B cell (primary cell): ENCODE data around the gene MED12L. TPM values are rescaled to one million over a fixed set of nuclear protein-coding genes. Genes with fewer than 3 reads are reported as not detected.

Experiments
- ATAC-seq: fragments of 200-7000 bp; cut with Tn5 transposase; one replicate; pipeline ENCODE4 v1.10.0; 2021; ENCODE audit warnings: low read depth, mild to moderate bottlenecking, moderate number of reproducible peaks, moderate library complexity
- CTCF ChIA-PET: fragments of 350-600 bp; sonication (Branson Sonifier 250); formaldehyde crosslinking; loops from one replicate; lab custom pipeline; 2021; ENCODE audit warnings: antibody characterized with exemption, inconsistent platforms; lab: Charles Lee
- POLR2A ChIA-PET: fragments of 350-600 bp; sonication (Branson Sonifier 250); formaldehyde crosslinking; loops from one replicate; lab custom pipeline; 2021; ENCODE audit warnings: antibody characterized with exemption; lab: Charles Lee
- DNase-seq: peaks from one replicate; pipeline ENCODE4 v3.0.0; 2013
- H2AFZ ChIP-seq: 2 replicates; pipeline ENCODE4 v1.6.1; 2012; ENCODE audit warnings: mild to moderate bottlenecking, low read depth, low read length; ENCODE audit not compliant: insufficient read depth, poor library complexity, severe bottlenecking
- H3K27ac ChIP-seq, 2 donors: 1 replicate in 1 of 2; 2 replicates in 1 of 2; pipeline ENCODE4 v1.5.1; 2012 to 2013; ENCODE audit warnings: low read length in 2 of 2, mild to moderate bottlenecking in 2 of 2, moderate library complexity in 1 of 2
- H3K27me3 ChIP-seq, 4 experiments: fragments of 200-600 bp in 1 of 4; sonication (generic) in 1 of 4; replicated peaks in 1 of 4; 1 replicate in 2 of 4; 2 replicates in 2 of 4; pipeline versions ENCODE4 v1.6.1 to v1.7.0; 2013 to 2016; ENCODE audit warnings: low read length in 3 of 4, mild to moderate bottlenecking in 2 of 4, mixed read lengths in 1 of 4, moderate library complexity in 1 of 4; ENCODE audit not compliant: insufficient read depth in 4 of 4, control insufficient read depth in 3 of 4; ENCODE audit errors: control extremely low read depth in 1 of 4
- H3K36me3 ChIP-seq, 2 experiments: replicated peaks in 1 of 2; 1 replicate in 1 of 2; 2 replicates in 1 of 2; pipeline versions ENCODE4 v1.6.1 to v1.7.1; 2013; ENCODE audit warnings: low read length in 1 of 2; ENCODE audit not compliant: insufficient read depth in 2 of 2, control insufficient read depth in 1 of 2; ENCODE audit errors: control extremely low read depth in 1 of 2, extremely low read depth in 1 of 2
- H3K4me1 ChIP-seq, 2 donors: fragments of 200-600 bp in 1 of 2; sonication (generic) in 1 of 2; 1 replicate in 1 of 2; 2 replicates in 1 of 2; pipeline versions ENCODE4 v1.5.1 to v1.6.1; 2013 to 2017; ENCODE audit warnings: low read length in 2 of 2; ENCODE audit not compliant: control insufficient read depth in 2 of 2, insufficient read depth in 2 of 2
- H3K4me2 ChIP-seq: replicated peaks from 2 replicates; pipeline ENCODE3; 2012; ENCODE audit warnings: mild to moderate bottlenecking, low read depth, low read length; ENCODE audit not compliant: poor library complexity, severe bottlenecking
- H3K4me3 ChIP-seq, 5 experiments: fragments of 200-600 bp in 1 of 5; sonication (generic) in 1 of 5; 1 replicate in 3 of 5; 2 replicates in 2 of 5; pipeline versions ENCODE4 v1.5.1 to v1.7.0; 2011 to 2016; ENCODE audit warnings: low read length in 4 of 5, mild to moderate bottlenecking in 4 of 5, low read depth in 2 of 5, control low read depth in 1 of 5, moderate library complexity in 1 of 5; ENCODE audit not compliant: insufficient read depth in 1 of 5; ENCODE audit errors: control extremely low read depth in 1 of 5, extremely low read depth in 1 of 5
- H3K79me2 ChIP-seq: fragments of 200-600 bp; sonication (generic); one replicate; pipeline ENCODE4 v1.6.0; 2016; ENCODE audit warnings: low read length; ENCODE audit not compliant: control insufficient read depth, insufficient read depth
- H3K9ac ChIP-seq: fragments of 200-600 bp; sonication (generic); 2 replicates; pipeline ENCODE4 v1.6.1; 2017; ENCODE audit warnings: mild to moderate bottlenecking, low read length, moderate library complexity
- H3K9me3 ChIP-seq, 3 donors: one replicate each; pipeline versions ENCODE4 v1.6.1 to v1.7.1; 2013; ENCODE audit warnings: low read length in 2 of 3; ENCODE audit not compliant: control insufficient read depth in 2 of 3, insufficient read depth in 1 of 3; ENCODE audit errors: control extremely low read depth in 1 of 3
- H4K20me1 ChIP-seq: 2 replicates; pipeline ENCODE4 v1.6.0; 2012; ENCODE audit warnings: mild to moderate bottlenecking, low read length; ENCODE audit not compliant: insufficient read depth, control insufficient read depth, poor library complexity, severe bottlenecking
- H3K27ac Mint-ChIP-seq: one replicate; pipeline ENCODE4 v1.8.0; 2021; ENCODE audit warnings: mixed read lengths
- H3K27me3 Mint-ChIP-seq: one replicate; pipeline ENCODE4 v1.8.0; 2021; ENCODE audit warnings: mixed read lengths
- H3K4me1 Mint-ChIP-seq: one replicate; pipeline ENCODE4 v1.8.0; 2021; ENCODE audit warnings: mixed read lengths
- H3K4me3 Mint-ChIP-seq: one replicate; pipeline ENCODE4 v1.8.0; 2021; ENCODE audit warnings: mixed read lengths
- H3K9me3 Mint-ChIP-seq: one replicate; pipeline ENCODE4 v1.8.0; 2022; ENCODE audit warnings: mixed read lengths; ENCODE audit not compliant: insufficient read depth
- EZH2 ChIP-seq: IDR thresholded peaks from 2 replicates; pipeline ENCODE4 v1.6.1; 2012; ENCODE audit warnings: borderline replicate concordance, low read depth, mild to moderate bottlenecking, moderate library complexity, low read length; ENCODE audit not compliant: insufficient read depth, poor library complexity, severe bottlenecking
- WGBS: methylation state at CpG from one replicate; pipeline ENCODE4 v1.1.5; 2013; ENCODE audit warnings: missing lambda C conversion rate; ENCODE audit not compliant: insufficient coverage; 5-methylcytosine and 5-hydroxymethylcytosine counted together
- intact Hi-C: fragments of 100-400 bp; cut with micrococcal nuclease; formaldehyde crosslinking; loops from one replicate; pipeline ENCODE4 v1.10.0; 2022
- polyA plus RNA-seq: library from polyadenylated mRNA; depleted of rRNA; stranded (reverse); fragments of >200 nt; gene quantifications from 2 replicates; pipeline ENCODE4 v1.2.3, GENCODE V29; 2012
- total RNA-seq, 2 donors: library from RNA; stranded (reverse); fragments of 120-200 nt in 1 of 2; gene quantifications; 1 replicate in 1 of 2; 2 replicates in 1 of 2; pipeline versions ENCODE4 v1.2.3 to v1.2.4, GENCODE V29; 2013 to 2022
- TF ChIP-seq, protein P1 (sequence below): fragments of 200-600 bp; IDR thresholded peaks from one replicate; pipeline ENCODE4 v1.8.0; 2022; ENCODE audit warnings: antibody characterized with exemption, mild to moderate bottlenecking

MED12L gene
- total and polyA plus RNA-seq, 2 donors (not counting 1 experiment from before 2014, with no cell fraction given): 0.07 to 0.30 TPM

DNA sequence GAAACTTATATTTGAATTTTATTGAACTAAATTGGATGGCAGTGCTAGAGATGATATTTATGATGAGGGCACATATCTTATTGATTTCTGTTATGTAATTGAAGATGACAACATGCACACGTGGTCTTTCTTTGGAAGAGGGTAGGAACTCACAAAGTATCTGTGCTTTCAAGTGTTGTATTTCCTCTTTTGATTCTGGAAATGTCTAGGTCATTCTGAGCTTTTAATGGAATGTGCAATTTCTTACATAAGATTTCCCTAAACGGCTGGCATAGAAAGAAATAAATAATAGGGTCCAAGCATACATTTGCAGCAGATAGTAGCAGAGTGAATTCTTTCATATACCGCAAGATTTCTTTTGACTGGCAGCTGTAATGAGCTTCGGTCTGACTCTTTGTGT is 127.7 kb downstream of the MED12L start:
- H3K27me3 Mint-ChIP-seq: no peaks in the 10 kb centered on the region
- no peak overlapping the region for H3K4me3 ChIP-seq
- H3K27me3 ChIP-seq: no peaks in the 10 kb centered on the region
- no peaks in the 10 kb centered on the region for H3K9me3 Mint-ChIP-seq
- H3K4me2 ChIP-seq: no peak overlapping the region
- no peak for ATAC-seq
- ChIA-PET POLR2A (no interaction called here), CTCF (interaction anchor here (0.7 to 1.1 kb wide), 3 partner anchors 45 to 115 kb away, joined by 3 to 4 read pairs (median 3); partner anchors contain the start of gene P2RY14)
- H3K27ac ChIP-seq: no peak overlapping the region
- H2AFZ ChIP-seq: no peak overlapping the region
- no peak overlapping the region for H3K9ac ChIP-seq
- H3K9me3 ChIP-seq: no peaks in the 10 kb centered on the region
- no peak overlapping the region for H3K27ac Mint-ChIP-seq
- intact Hi-C loops: no loop called here
- TF ChIP-seq, protein P1, sequence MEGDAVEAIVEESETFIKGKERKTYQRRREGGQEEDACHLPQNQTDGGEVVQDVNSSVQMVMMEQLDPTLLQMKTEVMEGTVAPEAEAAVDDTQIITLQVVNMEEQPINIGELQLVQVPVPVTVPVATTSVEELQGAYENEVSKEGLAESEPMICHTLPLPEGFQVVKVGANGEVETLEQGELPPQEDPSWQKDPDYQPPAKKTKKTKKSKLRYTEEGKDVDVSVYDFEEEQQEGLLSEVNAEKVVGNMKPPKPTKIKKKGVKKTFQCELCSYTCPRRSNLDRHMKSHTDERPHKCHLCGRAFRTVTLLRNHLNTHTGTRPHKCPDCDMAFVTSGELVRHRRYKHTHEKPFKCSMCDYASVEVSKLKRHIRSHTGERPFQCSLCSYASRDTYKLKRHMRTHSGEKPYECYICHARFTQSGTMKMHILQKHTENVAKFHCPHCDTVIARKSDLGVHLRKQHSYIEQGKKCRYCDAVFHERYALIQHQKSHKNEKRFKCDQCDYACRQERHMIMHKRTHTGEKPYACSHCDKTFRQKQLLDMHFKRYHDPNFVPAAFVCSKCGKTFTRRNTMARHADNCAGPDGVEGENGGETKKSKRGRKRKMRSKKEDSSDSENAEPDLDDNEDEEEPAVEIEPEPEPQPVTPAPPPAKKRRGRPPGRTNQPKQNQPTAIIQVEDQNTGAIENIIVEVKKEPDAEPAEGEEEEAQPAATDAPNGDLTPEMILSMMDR: no peak
- no peak for TF ChIP-seq EZH2
- no peaks in the 10 kb centered on the region for H3K36me3 ChIP-seq
- H3K79me2 ChIP-seq: no peaks in the 10 kb centered on the region
- H3K4me1 ChIP-seq: peaks cover 3 to 6% of the 10 kb centered on the region in 2 donors
- H3K4me3 Mint-ChIP-seq: no peak overlapping the region
- no peak for DNase-seq
- peaks cover 7% of the 10 kb centered on the region for H3K4me1 Mint-ChIP-seq
- 70% methylated on average over 2 of the region's 4 CpGs for WGBS
- H4K20me1 ChIP-seq: no peaks in the 10 kb centered on the region

DNA sequence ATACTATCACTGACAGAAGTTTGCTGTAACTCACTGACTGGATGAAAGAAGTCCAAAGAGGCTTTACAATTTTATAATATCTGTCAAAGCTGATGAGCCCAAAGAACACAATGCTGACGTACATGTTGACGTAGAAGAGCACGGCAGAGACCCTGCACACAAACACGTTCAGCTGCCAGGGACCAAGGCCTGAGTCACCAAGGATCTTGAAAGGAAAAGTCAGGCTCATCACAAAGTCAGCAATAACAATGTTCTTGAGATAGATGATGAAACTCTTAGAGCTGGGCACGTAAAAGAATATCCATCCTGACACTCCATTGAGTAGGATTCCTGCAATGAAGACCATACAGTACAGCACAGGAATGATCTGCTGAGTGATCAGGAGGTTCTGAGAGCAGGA is 128.4 kb downstream of the MED12L start:
- ChIA-PET POLR2A (no interaction called here), CTCF (interaction anchor here (0.8 to 1.1 kb wide), 2 partner anchors 45 to 64 kb away, joined by 3 to 4 read pairs; partner anchors contain the start of gene P2RY14)
- Histone ChIP-seq H3K27me3 (no peaks in the 10 kb centered on the region), H2AFZ (no peak overlapping the region), H3K4me2 (no peak overlapping the region), H3K4me1 (peaks cover 3 to 6% of the 10 kb centered on the region in 2 donors), H3K79me2 (no peaks in the 10 kb centered on the region), H3K36me3 (no peaks in the 10 kb centered on the region), H4K20me1 (no peaks in the 10 kb centered on the region), H3K9ac (no peak overlapping the region), H3K4me3 (no peak overlapping the region), H3K27ac (no peak overlapping the region), H3K9me3 (no peaks in the 10 kb centered on the region)
- Mint-ChIP-seq H3K9me3 (no peaks in the 10 kb centered on the region), H3K4me1 (peaks cover 7% of the 10 kb centered on the region), H3K27ac (no peak overlapping the region), H3K4me3 (no peak overlapping the region), H3K27me3 (no peaks in the 10 kb centered on the region)
- DNase-seq: no peak
- WGBS: 100% methylated on average over 5 of the region's 5 CpGs
- no peak for ATAC-seq
- TF ChIP-seq, protein P1: no peak
- intact Hi-C loops: no loop called here
